ENCODE results near the gene TEDC1.

The TEDC1 gene

GRCh38 chr14:105501504-105502291 is 10.7 kb downstream of the TEDC1 start:
- DNase-seq: no peak
- in situ Hi-C loops (cut with HindIII; ENCODE audit: low pct_ligation_motif_present, low pct_unique_long_range_greater_than_20kb, low sequenced_read_pairs): no loop called here

- no peak for DNase-seq
- in situ Hi-C loops (cut with HindIII; ENCODE audit: low pct_ligation_motif_present, low pct_unique_long_range_greater_than_20kb, low sequenced_read_pairs): no loop called here
Measured at GRCh38 chr14:105502446-105503295, 11.6 kb downstream of the TEDC1 start.

GRCh38 chr14:105503296-105503640 is 12.2 kb downstream of the TEDC1 start:
- in situ Hi-C loops (cut with HindIII; ENCODE audit: low pct_ligation_motif_present, low pct_unique_long_range_greater_than_20kb, low sequenced_read_pairs): no loop called here
- no peak for DNase-seq

- in situ Hi-C loops (cut with HindIII; ENCODE audit: low pct_ligation_motif_present, low pct_unique_long_range_greater_than_20kb, low sequenced_read_pairs): no loop called here
- DNase-seq: no peak
Measured at GRCh38 chr14:105503935-105504692, 13.1 kb downstream of the TEDC1 start.

GRCh38 chr14:105505101-105505500 is 14.1 kb downstream of the TEDC1 start:
- in situ Hi-C loops (cut with HindIII; ENCODE audit: low pct_ligation_motif_present, low pct_unique_long_range_greater_than_20kb, low sequenced_read_pairs): no loop called here
- DNase-seq: no peak

GRCh38 chr14:105507247-105507646 is 16.2 kb downstream of the TEDC1 start:
- DNase-seq: no peak
- in situ Hi-C loops (cut with HindIII; ENCODE audit: low pct_ligation_motif_present, low pct_unique_long_range_greater_than_20kb, low sequenced_read_pairs): no loop called here

GRCh38 chr14:105508069-105508468 is 17.0 kb downstream of the TEDC1 start:
- in situ Hi-C loops (cut with HindIII; ENCODE audit: low pct_ligation_motif_present, low pct_unique_long_range_greater_than_20kb, low sequenced_read_pairs): no loop called here
- no peak for DNase-seq

GRCh38 chr14:105508601-105509000 is 17.6 kb downstream of the TEDC1 start:
- no peak for DNase-seq
- in situ Hi-C loops (cut with HindIII; ENCODE audit: low pct_ligation_motif_present, low pct_unique_long_range_greater_than_20kb, low sequenced_read_pairs): no loop called here

- no peak for DNase-seq
- in situ Hi-C loops (cut with HindIII; ENCODE audit: low pct_ligation_motif_present, low pct_unique_long_range_greater_than_20kb, low sequenced_read_pairs): no loop called here
Measured at GRCh38 chr14:105517096-105517495, 26.1 kb downstream of the TEDC1 start.

GRCh38 chr14:105519946-105520698 is 29.1 kb downstream of the TEDC1 start:
- DNase-seq: no peak
- in situ Hi-C loops (cut with HindIII; ENCODE audit: low pct_ligation_motif_present, low pct_unique_long_range_greater_than_20kb, low sequenced_read_pairs): no loop called here

GRCh38 chr14:105525326-105525725 is 34.3 kb downstream of the TEDC1 start:
- no peak for DNase-seq

GRCh38 chr14:105525861-105526775 is 35.1 kb downstream of the TEDC1 start, which contains the start of gene TMEM121:
Gene TMEM121 (plus strand): TSS chr14:105526583. CDS start chr14:105528835, 2,252 bp downstream.
- in situ Hi-C loops (cut with HindIII; ENCODE audit: low pct_ligation_motif_present, low pct_unique_long_range_greater_than_20kb, low sequenced_read_pairs): no loop called here
- peak; percentile 6 for DNase-seq

More at GRCh38 chr14:105525326-105525725, 34.3 kb downstream of the TEDC1 start:
- in situ Hi-C loops (cut with HindIII; ENCODE audit: low pct_ligation_motif_present, low pct_unique_long_range_greater_than_20kb, low sequenced_read_pairs): no loop called here

- no peak for DNase-seq
- in situ Hi-C loops (cut with HindIII; ENCODE audit: low pct_ligation_motif_present, low pct_unique_long_range_greater_than_20kb, low sequenced_read_pairs): no loop called here
Measured at GRCh38 chr14:105526776-105527380, 35.8 kb downstream of the TEDC1 start.

GRCh38 chr14:105527381-105527825 is 36.4 kb downstream of the TEDC1 start:
- in situ Hi-C loops (cut with HindIII; ENCODE audit: low pct_ligation_motif_present, low pct_unique_long_range_greater_than_20kb, low sequenced_read_pairs): no loop called here
- DNase-seq: no peak

- DNase-seq: peak; percentile 66
- in situ Hi-C loops (cut with HindIII; ENCODE audit: low pct_ligation_motif_present, low pct_unique_long_range_greater_than_20kb, low sequenced_read_pairs): no loop called here
Measured at GRCh38 chr14:105527826-105528585, 37.0 kb downstream of the TEDC1 start.

- in situ Hi-C loops (cut with HindIII; ENCODE audit: low pct_ligation_motif_present, low pct_unique_long_range_greater_than_20kb, low sequenced_read_pairs): no loop called here
- no peak for DNase-seq
Measured at GRCh38 chr14:105528586-105529318, 37.7 kb downstream of the TEDC1 start.

All from ACHN (cell line).